GM20431 (cell line): ENCODE measurements around the gene CRAT.
"Not testable (repeated sequence)": the region's sequence is repeated elsewhere in the genome, so short reads cannot be mapped to it uniquely, and the experiment has no call there.

Experiments
- in situ Hi-C: fragments of 300-500 bp; cut with MseI, MboI; formaldehyde crosslinking; loops from one replicate; pipeline ENCODE4 v1.15.0; 2020; ENCODE audit warnings: low sequenced_read_pairs; ENCODE audit not compliant: unreplicated experiment

Gene CRAT

GRCh38 chr9:129118799-129119198 is 8.2 kb upstream of the CRAT start:
- in situ Hi-C loops = no loop called here

- in situ Hi-C loops = no loop called here
Observed at GRCh38 chr9:129113645-129114304, 3.2 kb upstream of the CRAT start.

DNA sequence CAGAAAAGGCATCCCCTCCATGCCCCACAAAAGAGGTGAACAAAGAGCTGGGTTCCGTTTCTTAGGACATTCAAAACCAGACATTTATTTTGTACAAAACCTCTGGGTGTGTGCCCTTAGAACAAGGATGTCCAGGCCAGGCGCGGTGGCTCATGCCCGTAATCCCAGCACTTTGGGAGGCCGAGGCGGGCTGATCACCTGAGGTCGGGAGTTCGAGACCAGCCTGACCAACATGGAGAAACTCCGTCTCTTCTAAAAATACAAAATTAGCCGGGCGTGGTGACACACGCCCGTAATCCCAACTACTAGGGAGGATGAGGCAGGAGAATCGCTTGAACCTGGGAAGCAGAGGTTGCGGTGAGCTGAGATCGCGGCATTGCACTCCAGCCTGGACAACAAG is 1.9 kb upstream of the CRAT start:
- in situ Hi-C loops = not testable (repeated sequence)

- in situ Hi-C loops = no loop called here
Observed at GRCh38 chr9:129111528-129112151, 1.0 kb upstream of the CRAT start.

DNA sequence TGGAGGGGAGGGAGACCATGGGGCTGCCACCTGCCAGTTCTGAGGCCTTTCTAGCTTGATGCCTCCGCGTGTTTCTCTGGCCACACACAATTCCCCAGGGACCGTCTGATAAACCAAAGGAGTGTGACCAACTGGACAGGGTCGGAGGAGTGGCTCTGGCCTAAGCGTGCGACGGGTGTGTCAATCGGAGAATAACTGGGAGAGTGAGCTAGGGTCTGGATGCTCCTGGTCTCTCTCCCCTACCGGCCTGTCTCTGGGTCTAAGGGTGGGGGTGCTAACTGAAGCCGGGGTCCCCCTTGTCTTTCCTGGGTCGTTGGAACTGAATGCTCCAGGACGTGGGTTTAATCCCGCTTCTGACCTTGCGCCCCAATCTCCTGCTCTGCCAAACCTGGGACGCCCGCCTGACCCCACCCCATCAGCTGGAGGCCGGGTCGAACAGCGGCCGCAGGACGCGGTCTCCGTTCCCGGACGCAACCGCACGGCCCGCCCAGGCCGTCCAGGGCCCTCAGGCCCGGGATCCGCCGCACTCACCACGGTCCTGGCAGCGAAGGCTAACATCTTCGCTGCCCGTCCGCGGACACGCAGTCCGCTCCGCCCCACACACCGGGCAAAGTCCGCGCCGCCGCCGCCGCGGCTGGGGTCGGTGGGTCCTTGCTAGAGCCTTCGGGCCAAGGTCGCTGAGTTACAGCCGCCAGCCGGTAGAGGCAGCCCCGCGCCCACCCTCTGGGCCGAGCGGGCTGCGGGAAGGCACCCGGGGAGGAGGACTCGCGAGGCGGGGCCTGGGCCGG is 447 bp downstream of the CRAT start:
- in situ Hi-C loops = no loop called here

DNA sequence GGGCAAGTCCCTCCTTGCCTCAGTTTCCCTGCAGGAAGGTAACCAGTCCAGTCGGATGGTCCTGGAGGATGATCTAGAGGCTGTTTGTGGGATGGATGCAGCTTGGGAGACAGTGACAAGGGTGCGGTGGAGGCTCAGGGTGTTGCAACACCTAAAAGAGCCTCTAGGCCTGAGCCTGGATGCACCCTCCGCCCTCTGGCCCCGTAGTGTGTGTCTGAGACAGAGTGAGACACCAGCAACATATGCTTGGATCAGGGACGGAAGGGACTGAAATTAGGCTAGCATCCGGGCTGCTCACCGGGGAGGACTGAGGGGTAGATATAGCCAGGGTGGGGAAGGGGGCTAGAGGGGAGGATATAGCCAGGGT is 1.1 kb downstream of the CRAT start:
- in situ Hi-C loops = no loop called here

DNA sequence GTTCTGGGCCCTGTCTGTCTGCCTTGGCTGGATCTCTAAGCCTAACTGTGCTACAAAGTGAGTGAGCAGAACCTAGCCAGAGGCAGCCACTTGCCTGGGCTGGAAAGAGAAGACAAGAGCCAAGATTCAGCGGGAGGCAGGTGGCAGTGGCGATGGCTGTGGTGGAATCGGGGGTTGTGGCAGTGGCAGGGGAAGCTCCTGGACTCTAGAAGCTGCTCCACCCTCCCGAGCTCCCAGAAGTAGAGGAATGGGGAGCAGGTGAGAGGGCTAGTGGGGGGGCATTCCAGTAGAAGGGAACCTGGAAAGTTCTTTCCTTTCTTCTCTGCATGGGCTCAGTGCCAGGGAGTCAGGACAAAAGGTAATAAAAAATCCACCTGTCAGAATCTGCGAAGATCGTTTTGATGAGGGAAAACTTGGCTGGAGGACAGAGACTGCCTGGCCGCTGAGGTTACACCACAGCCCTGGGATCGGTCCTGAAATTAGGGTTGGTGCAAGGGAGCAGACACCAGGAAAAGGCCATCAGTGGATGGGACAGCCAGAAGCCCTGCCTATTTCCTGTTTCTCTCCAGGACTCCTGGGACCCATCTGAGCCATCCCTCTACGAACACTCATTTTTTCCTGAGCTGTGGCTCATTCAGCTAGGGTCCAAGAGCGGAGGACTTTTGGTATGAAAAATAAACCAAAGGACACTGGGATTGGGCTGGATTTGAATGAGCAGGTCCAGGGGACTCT is 1.6 kb downstream of the CRAT start:
- in situ Hi-C loops = no loop called here

DNA sequence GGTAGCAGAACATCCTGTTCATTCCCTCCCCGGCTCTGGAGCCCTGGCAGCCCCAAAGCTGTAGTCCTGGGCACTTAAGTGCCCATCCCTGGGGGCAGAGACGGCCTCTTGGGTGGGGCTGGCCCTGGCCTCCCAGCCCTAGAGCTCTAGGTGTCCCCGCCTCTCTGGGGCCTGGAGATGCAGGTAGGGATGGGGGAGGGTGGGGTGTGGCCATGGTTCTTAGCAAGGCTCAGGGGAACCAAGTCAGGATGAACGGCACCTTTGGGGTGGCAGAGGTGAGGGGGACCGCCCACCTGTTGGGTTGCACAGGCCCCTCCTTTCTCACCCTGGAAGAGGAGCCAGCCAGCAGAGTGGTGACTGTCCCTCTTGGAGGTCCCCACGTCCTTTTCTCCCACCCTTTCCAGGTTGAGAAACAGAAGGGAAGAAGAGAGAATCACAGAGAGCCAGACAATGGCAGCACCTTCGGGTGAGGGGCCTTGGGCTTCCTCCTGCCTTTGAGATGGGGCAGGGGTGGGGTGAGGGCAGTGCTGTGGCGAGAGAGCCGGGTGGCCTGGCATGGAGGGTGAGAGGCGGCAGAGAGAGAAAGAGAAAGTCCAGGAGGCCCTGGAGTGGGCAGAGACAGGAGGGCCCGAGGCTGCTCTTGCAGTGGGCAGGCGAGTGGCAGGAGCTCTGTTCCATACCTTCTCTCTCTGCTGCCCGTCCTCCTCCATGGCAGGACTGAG is 2.3 kb downstream of the CRAT start:
- in situ Hi-C loops = no loop called here

GRCh38 chr9:129107651-129108050 is 2.9 kb downstream of the CRAT start:
- in situ Hi-C loops = no loop called here

- in situ Hi-C loops = no loop called here
Observed at GRCh38 chr9:129105857-129106694, 4.5 kb downstream of the CRAT start.

- in situ Hi-C loops = no loop called here
Observed at GRCh38 chr9:129104051-129104450, 6.5 kb downstream of the CRAT start.

- in situ Hi-C loops = no loop called here
Observed at GRCh38 chr9:129103595-129103965, 7.0 kb downstream of the CRAT start.

- in situ Hi-C loops = no loop called here
Observed at GRCh38 chr9:129102791-129103594, 7.6 kb downstream of the CRAT start.

DNA sequence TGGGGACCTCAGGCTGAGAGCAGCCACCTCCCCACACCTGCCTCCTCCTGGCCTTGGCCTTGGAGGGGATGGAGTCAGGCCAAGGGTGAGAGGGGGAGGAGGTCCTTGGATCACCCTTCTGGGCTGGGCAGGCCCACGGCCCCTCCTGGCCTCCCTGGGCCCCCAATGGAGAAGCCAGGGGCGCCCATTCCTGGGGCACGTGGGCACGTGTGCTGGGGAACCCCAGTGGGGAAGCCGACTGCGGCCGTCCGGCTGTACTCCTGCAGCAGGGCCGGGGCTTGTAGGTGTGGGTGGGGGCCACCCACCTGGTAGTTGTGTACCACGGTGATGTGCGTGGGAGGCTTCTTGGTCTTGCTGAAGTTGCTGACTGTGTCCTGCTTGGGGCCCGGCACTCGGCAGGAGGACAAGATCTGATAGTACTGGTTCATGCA is 8.5 kb downstream of the CRAT start:
- in situ Hi-C loops = no loop called here

GRCh38 chr9:129101279-129101678 is 9.3 kb downstream of the CRAT start:
- in situ Hi-C loops = no loop called here

GRCh38 chr9:129100383-129101169 is 10.0 kb downstream of the CRAT start:
- in situ Hi-C loops = no loop called here

GRCh38 chr9:129098328-129098727 is 12.3 kb downstream of the CRAT start:
- in situ Hi-C loops = no loop called here
